Bronchial epithelial cell (primary cell): ENCODE measurements around the gene RAB3IL1. TPM values are rescaled to one million over a fixed set of nuclear protein-coding genes. Genes with fewer than 3 reads are reported as not detected.
A peak's percentile ranks its signal among the peaks of the same experiment; 100 is the strongest.
"Not testable (repeated sequence)": the region's sequence is repeated elsewhere in the genome, so short reads cannot be mapped to it uniquely, and the experiment has no call there.

Experiments used
- DNase-seq: peaks from one replicate; pipeline ENCODE4 v3.0.0-alpha.2; 2010; ENCODE audit warnings: low read depth
- FAIRE-seq: peaks from 2 replicates; lab custom pipeline; 2011; peaks lifted over from hg19 to GRCh38; lab: Jason Lieb, UNC
- H3K27me3 ChIP-seq: 2 replicates; pipeline ENCODE4 v1.5.1; 2011; ENCODE audit warnings: low read length; ENCODE audit not compliant: control insufficient read depth, insufficient read depth
- H3K36me3 ChIP-seq: 2 replicates; pipeline ENCODE4 v1.5.1; 2011; ENCODE audit warnings: low read length; ENCODE audit not compliant: control insufficient read depth, insufficient read depth
- H3K4me3 ChIP-seq: 2 replicates; pipeline ENCODE4 v1.5.1; 2011; ENCODE audit warnings: mild to moderate bottlenecking, low read depth, low read length, control low read depth
- CTCF ChIP-seq: IDR thresholded peaks from 2 replicates; pipeline ENCODE4 v1.5.1; 2011; ENCODE audit warnings: mild to moderate bottlenecking, moderate library complexity, low read length, control low read depth, inconsistent platforms; ENCODE audit not compliant: insufficient read depth, severe bottlenecking
- total RNA-seq: library from RNA; depleted of rRNA; stranded (reverse); fragments of >200 nt; gene quantifications from 2 replicates; pipeline ENCODE4 v1.2.1, GENCODE V29; 2014

RAB3IL1 gene
- total RNA-seq: 0.90 and 1.1 TPM in 2 replicates

GRCh38 chr11:61917334-61918109 lies at the start of gene RAB3IL1:
Gene RAB3IL1 (minus strand): TSS chr11:61917566. CDS start chr11:61917367, 199 bp downstream.
- Histone ChIP-seq H3K36me3 (no peaks in the 10 kb centered on the region), H3K27me3 (peaks cover 25% of the 10 kb centered on the region), H3K4me3 (peak within 1 kb of the TSS; percentile 33)
- DNase-seq (no peak), FAIRE-seq (no peak)
- no peak for TF ChIP-seq CTCF

GRCh38 chr11:61966734-61967115 lies 49.4 kb upstream of the RAB3IL1 start:
- Histone ChIP-seq H3K4me3 (peak overlapping the region; percentile 81), H3K27me3 (no peaks in the 10 kb centered on the region), H3K36me3 (peaks cover 11% of the 10 kb centered on the region)
- no peak for FAIRE-seq
- no peak for DNase-seq
- no peak for TF ChIP-seq CTCF

GRCh38 chr11:61964666-61965271 lies 47.4 kb upstream of the RAB3IL1 start:
- H3K27me3 ChIP-seq, DNase-seq, FAIRE-seq: not testable (repeated sequence)
- H3K36me3 ChIP-seq: peaks cover 11% of the 10 kb centered on the region
- peak overlapping the region; percentile 81 for H3K4me3 ChIP-seq

- no peak for FAIRE-seq
- DNase-seq: no peak
- no peak for TF ChIP-seq CTCF
- H3K36me3 ChIP-seq: peaks cover 11% of the 10 kb centered on the region
- H3K27me3 ChIP-seq: no peaks in the 10 kb centered on the region
- H3K4me3 ChIP-seq: no peak overlapping the region
Measured at GRCh38 chr11:61964058-61964665, 46.8 kb upstream of the RAB3IL1 start.

- peaks cover 11% of the 10 kb centered on the region for H3K36me3 ChIP-seq
- DNase-seq (peak; percentile 50), FAIRE-seq (no peak)
- no peaks in the 10 kb centered on the region for H3K27me3 ChIP-seq
- TF ChIP-seq CTCF: no peak
- H3K4me3 ChIP-seq: no peak overlapping the region
Measured at GRCh38 chr11:61963282-61964057, 46.1 kb upstream of the RAB3IL1 start.

GRCh38 chr11:61963016-61963281 lies 45.6 kb upstream of the RAB3IL1 start:
- peaks cover 11% of the 10 kb centered on the region for H3K36me3 ChIP-seq
- no peaks in the 10 kb centered on the region for H3K27me3 ChIP-seq
- DNase-seq (no peak), FAIRE-seq (no peak)
- no peak for TF ChIP-seq CTCF
- no peak overlapping the region for H3K4me3 ChIP-seq
